OCI-LY7 (cell line): ENCODE measurements around the gene PGF. TPM values are rescaled to one million over a fixed set of nuclear protein-coding genes. Genes with fewer than 3 reads are reported as not detected.

ENCODE experiments used
- BruUV-seq: library from RNA; stranded (reverse); fragments of 400-500 nt; replicated peaks from 2 replicates; lab custom pipeline; 2021; lab: Mats Ljungman, UMichigan
- CTCF ChIA-PET: fragments of 300-600 bp; sonication (Branson Sonifier 250); formaldehyde crosslinking; loops from one replicate; lab custom pipeline; 2022; ENCODE audit warnings: antibody characterized with exemption; ENCODE audit not compliant: unreplicated experiment; lab: Charles Lee
- POLR2A ChIA-PET: fragments of 300-600 bp; sonication (Branson Sonifier 250); formaldehyde crosslinking; loops from one replicate; lab custom pipeline; 2022; ENCODE audit warnings: antibody characterized with exemption; lab: Charles Lee
- DNase-seq: peaks from one replicate; pipeline ENCODE4 v3.0.0-alpha.2; 2015; ENCODE audit warnings: low spot score
- H2AFZ ChIP-seq: fragments of 200-600 bp; sonication (generic), shearing (Covaris generic); 2 replicates; pipeline ENCODE4 v1.6.1; 2014; ENCODE audit warnings: mild to moderate bottlenecking, antibody characterized with exemption, low read length, moderate library complexity
- H3K27ac ChIP-seq: fragments of 200-600 bp; sonication (generic); 2 replicates; pipeline ENCODE4 v1.5.1; 2014; ENCODE audit warnings: mixed run types, low read depth, mild to moderate bottlenecking, moderate library complexity, low read length, inconsistent platforms; ENCODE audit not compliant: poor library complexity, severe bottlenecking
- H3K36me3 ChIP-seq: fragments of 200-600 bp; sonication (generic); 2 replicates; pipeline ENCODE4 v1.6.1; 2014; ENCODE audit warnings: mild to moderate bottlenecking, antibody characterized with exemption, low read length, moderate library complexity, mixed read lengths; ENCODE audit not compliant: insufficient read depth
- H3K4me1 ChIP-seq: fragments of 200-600 bp; sonication (generic); 2 replicates; pipeline ENCODE4 v1.5.1; 2014; ENCODE audit warnings: mild to moderate bottlenecking, low read length; ENCODE audit not compliant: insufficient read depth, poor library complexity, severe bottlenecking
- H3K4me2 ChIP-seq: fragments of 200-600 bp; sonication (generic); 2 replicates; pipeline ENCODE4 v1.6.1; 2014; ENCODE audit warnings: mild to moderate bottlenecking, low read length
- H3K4me3 ChIP-seq: fragments of 200-600 bp; sonication (generic); 2 replicates; pipeline ENCODE4 v1.5.1; 2014; ENCODE audit warnings: mild to moderate bottlenecking, low read depth, low read length; ENCODE audit not compliant: poor library complexity, severe bottlenecking
- H3K79me2 ChIP-seq: fragments of 200-600 bp; sonication (generic); 2 replicates; pipeline ENCODE4 v1.6.1; 2016; ENCODE audit warnings: low read depth, mild to moderate bottlenecking, low read length, moderate library complexity, mixed read lengths; ENCODE audit not compliant: insufficient read depth
- H3K9me2 ChIP-seq: fragments of 200-600 bp; sonication (generic); 2 replicates; pipeline ENCODE4 v1.6.1; 2016; ENCODE audit warnings: mild to moderate bottlenecking, low read length, mixed read lengths; ENCODE audit not compliant: insufficient read depth
- H3K9me3 ChIP-seq: fragments of 200-600 bp; sonication (generic); 2 replicates; pipeline ENCODE4 v1.6.1; 2014; ENCODE audit warnings: mild to moderate bottlenecking, mixed run types, low read length, mixed read lengths
- H4K20me1 ChIP-seq: fragments of 200-600 bp; sonication (generic); 2 replicates; pipeline ENCODE4 v1.6.1; 2014; ENCODE audit warnings: mild to moderate bottlenecking, antibody characterized with exemption, low read length, moderate library complexity, mixed read lengths; ENCODE audit not compliant: insufficient read depth
- EZH2phosphoT487 ChIP-seq: fragments of 200-600 bp; sonication (generic); IDR thresholded peaks from 2 replicates; pipeline ENCODE4 v1.6.1; 2018; ENCODE audit warnings: low read depth, borderline replicate concordance, mild to moderate bottlenecking, mixed run types, antibody characterized with exemption, low read length, moderate library complexity, mixed read lengths
- intact Hi-C: fragments of 100-400 bp; cut with micrococcal nuclease; formaldehyde crosslinking; loops from one replicate; pipeline ENCODE4 v1.10.0; 2022; ENCODE audit not compliant: unreplicated experiment
- total RNA-seq, 2 experiments: library from RNA; depleted of rRNA in 1 of 2; stranded (reverse); fragments of >200 nt in 1 of 2; shearing (Covaris generic) in 1 of 2; gene quantifications; 2 replicates each; pipeline ENCODE4 v1.2.3, GENCODE V29; 2014 to 2022
- TF ChIP-seq, protein P1 (sequence below): fragments of 200-600 bp; sonication (generic); conservative IDR thresholded peaks from 2 replicates; pipeline ENCODE4 v1.5.1; 2014; ENCODE audit warnings: mild to moderate bottlenecking, antibody characterized with exemption, low read length, moderate library complexity, mixed read lengths

Gene PGF
- total RNA-seq, 2 experiments from 2014 or later: 0.09 to 0.19 TPM

DNA sequence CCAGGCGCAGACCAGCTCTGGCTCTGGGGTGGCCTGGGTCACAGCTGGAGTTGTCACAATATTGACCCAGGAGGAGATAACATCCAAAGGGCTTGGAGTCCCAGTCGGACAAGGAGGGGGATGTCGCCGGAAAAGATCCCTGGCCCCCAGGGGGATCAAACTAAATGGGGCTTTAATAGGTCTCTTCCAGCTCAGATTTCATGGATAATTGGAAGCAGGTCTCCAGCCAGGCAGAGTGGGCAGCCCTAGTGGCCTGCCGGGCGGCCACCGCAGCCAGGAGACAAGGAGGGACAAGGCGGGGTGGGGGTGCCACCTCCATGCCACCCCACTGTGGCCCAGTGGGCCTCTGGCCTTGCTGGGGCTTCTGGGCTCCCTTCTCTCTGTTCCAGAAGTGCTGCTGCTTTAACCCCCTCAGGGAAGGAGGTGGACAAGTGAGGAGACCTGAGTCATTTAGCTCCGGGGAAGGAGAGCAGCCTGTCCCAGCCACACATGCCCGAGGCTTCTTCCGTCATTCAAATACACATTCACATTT is 23.1 kb upstream of the PGF start:
- ChIA-PET POLR2A (interaction anchor here (0.6 kb wide), 1 partner anchor 484 kb away, joined by 3 read pairs; no protein-coding TSS in a partner anchor), CTCF (interaction anchor here (0.8 kb wide), 1 partner anchor 15 kb away, joined by 14 read pairs; no protein-coding TSS in a partner anchor)
- Histone ChIP-seq H3K27ac (no peak overlapping the region), H3K4me1 (peaks cover 6% of the 10 kb centered on the region), H2AFZ (no peak overlapping the region), H3K9me2 (no peaks in the 10 kb centered on the region), H3K4me2 (no peak overlapping the region), H3K4me3 (no peak overlapping the region), H4K20me1 (no peaks in the 10 kb centered on the region), H3K79me2 (no peaks in the 10 kb centered on the region), H3K9me3 (no peaks in the 10 kb centered on the region), H3K36me3 (no peaks in the 10 kb centered on the region)
- no TSS peak for BruUV-seq
- no peak for TF ChIP-seq EZH2phosphoT487
- TF ChIP-seq, protein P1, sequence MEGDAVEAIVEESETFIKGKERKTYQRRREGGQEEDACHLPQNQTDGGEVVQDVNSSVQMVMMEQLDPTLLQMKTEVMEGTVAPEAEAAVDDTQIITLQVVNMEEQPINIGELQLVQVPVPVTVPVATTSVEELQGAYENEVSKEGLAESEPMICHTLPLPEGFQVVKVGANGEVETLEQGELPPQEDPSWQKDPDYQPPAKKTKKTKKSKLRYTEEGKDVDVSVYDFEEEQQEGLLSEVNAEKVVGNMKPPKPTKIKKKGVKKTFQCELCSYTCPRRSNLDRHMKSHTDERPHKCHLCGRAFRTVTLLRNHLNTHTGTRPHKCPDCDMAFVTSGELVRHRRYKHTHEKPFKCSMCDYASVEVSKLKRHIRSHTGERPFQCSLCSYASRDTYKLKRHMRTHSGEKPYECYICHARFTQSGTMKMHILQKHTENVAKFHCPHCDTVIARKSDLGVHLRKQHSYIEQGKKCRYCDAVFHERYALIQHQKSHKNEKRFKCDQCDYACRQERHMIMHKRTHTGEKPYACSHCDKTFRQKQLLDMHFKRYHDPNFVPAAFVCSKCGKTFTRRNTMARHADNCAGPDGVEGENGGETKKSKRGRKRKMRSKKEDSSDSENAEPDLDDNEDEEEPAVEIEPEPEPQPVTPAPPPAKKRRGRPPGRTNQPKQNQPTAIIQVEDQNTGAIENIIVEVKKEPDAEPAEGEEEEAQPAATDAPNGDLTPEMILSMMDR: no peak
- intact Hi-C loops: no loop called here
- no peak for DNase-seq

DNA sequence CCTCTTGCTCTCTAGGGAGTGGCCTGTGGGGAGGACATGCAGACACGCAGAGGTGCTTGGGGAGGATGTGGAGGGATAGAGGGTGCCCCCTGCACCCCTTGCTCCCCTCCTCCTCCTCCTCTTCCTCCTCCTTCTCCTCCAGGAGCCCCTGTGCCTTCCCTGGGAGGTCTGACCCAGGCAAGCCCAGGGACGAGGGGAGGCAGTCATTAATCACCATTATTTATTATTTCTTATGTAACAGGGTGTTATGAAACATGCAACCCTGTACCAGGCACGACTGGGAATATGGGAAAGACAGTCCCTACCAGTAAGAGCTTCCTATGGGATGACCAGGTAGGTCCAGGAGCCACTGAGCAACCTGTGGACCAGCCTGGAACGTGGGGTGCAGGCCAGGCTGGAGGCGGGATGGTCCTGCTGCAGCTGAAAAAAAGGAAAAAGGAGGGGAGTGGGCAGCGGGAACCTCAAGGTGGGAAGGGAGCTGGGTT is 22.5 kb upstream of the PGF start:
- no peak overlapping the region for H3K4me3 ChIP-seq
- no peak overlapping the region for H3K27ac ChIP-seq
- ChIA-PET POLR2A (no interaction called here), CTCF (interaction anchor here (0.8 kb wide), 1 partner anchor 14 kb away, joined by 14 read pairs; no protein-coding TSS in a partner anchor)
- H3K9me3 ChIP-seq: no peaks in the 10 kb centered on the region
- no TSS peak for BruUV-seq
- peaks cover 11% of the 10 kb centered on the region for H3K4me1 ChIP-seq
- no peaks in the 10 kb centered on the region for H3K36me3 ChIP-seq
- H2AFZ ChIP-seq: no peak overlapping the region
- H3K79me2 ChIP-seq: no peaks in the 10 kb centered on the region
- no peak for TF ChIP-seq EZH2phosphoT487
- TF ChIP-seq, protein P1: no peak
- DNase-seq: no peak
- H4K20me1 ChIP-seq: no peaks in the 10 kb centered on the region
- intact Hi-C loops: no loop called here
- no peak overlapping the region for H3K4me2 ChIP-seq
- no peaks in the 10 kb centered on the region for H3K9me2 ChIP-seq

DNA sequence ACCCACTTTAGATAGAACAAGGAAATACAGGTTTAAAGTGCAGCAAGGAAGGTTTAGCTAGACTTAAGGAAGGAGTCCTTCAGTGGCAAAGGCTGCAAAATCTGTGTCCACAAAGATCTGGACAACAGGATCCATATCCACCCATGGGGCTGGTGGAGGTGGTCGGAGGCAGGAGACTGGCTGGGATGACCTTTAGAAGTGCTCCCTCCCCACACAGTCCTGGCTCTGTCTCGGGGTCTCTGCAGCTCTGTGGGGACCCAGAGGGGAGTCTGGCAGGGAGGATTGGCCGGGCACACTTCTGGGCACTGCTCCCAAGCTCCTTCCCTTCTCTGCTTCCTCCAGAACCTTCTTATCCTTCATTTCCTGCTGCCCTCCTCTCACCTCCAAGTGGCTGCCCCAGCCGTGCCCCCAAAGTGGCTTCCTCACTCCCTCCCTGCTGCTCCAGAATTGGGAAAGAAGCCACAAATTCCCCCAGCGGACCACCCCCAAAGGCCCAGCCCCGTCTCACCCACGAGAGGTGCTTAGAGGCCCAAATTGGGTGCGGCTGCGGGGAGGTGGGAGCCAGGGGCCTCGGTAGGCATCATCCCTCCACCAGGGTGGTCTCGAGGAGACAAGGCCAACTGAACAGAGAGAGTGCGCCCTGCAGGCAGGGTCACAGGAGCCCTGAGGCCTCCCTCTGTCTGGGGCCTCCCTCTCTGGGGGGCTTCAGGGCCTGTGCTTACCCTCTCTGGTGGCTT is 21.9 kb upstream of the PGF start:
- CTCF ChIA-PET: no interaction called here
- H3K79me2 ChIP-seq: no peaks in the 10 kb centered on the region
- H3K36me3 ChIP-seq: no peaks in the 10 kb centered on the region
- no peak overlapping the region for H2AFZ ChIP-seq
- H3K9me3 ChIP-seq: no peaks in the 10 kb centered on the region
- no peaks in the 10 kb centered on the region for H4K20me1 ChIP-seq
- POLR2A ChIA-PET: interaction anchor here (0.6 kb wide), 1 partner anchor 1991 kb away, joined by 3 read pairs; no protein-coding TSS in a partner anchor
- no peak overlapping the region for H3K27ac ChIP-seq
- no peak overlapping the region for H3K4me2 ChIP-seq
- TF ChIP-seq EZH2phosphoT487: no peak
- TF ChIP-seq, protein P1: no peak
- BruUV-seq: no TSS peak
- intact Hi-C loops: no loop called here
- no peak overlapping the region for H3K4me3 ChIP-seq
- no peaks in the 10 kb centered on the region for H3K9me2 ChIP-seq
- no peak for DNase-seq
- peaks cover 12% of the 10 kb centered on the region for H3K4me1 ChIP-seq
